ENCODE measurements around the gene NAALADL2.

Gene NAALADL2

DNA sequence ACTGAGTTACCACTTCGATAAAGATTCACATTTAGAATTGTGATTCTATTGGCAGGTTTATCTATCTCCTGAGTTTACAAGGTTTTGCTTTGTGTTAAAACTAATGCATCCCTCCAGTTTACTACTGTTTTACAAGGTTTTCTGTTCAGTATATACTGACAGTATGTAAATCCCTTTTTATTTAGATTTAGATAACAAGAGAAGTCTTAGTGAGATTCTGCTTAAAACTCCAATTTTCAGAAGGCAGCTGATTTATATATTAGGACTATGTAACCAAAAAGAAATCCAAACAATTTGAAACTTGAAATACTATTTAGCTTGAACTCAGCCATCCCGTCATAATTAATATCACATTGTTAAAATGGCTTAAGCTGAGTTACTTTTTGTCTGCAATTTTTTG is 619.2 kb downstream of the NAALADL2 start:
- TF ChIP-seq NFIC (IDR thresholded peaks at IDR 0.05) = no peak
- no peak for TF ChIP-seq EGR1 (IDR thresholded peaks at IDR 0.05)
- no peak for TF ChIP-seq RAD21 (IDR thresholded peaks at IDR 0.05; ENCODE audit: low read depth)
- TF ChIP-seq TEAD4 (IDR thresholded peaks at IDR 0.05) = no peak
- no peak for TF ChIP-seq ZBTB7A (IDR thresholded peaks at IDR 0.05; ENCODE audit: low read depth)
- TF ChIP-seq REST (IDR thresholded peaks at IDR 0.05; ENCODE audit: low read depth) = no peak
- no peak for TF ChIP-seq CREB1 (IDR thresholded peaks at IDR 0.05; ENCODE audit: low read depth)
- TF ChIP-seq MAX (IDR thresholded peaks at IDR 0.05) = no peak
- TF ChIP-seq CEBPB (IDR thresholded peaks at IDR 0.05) = no peak
- TF ChIP-seq YY1 (IDR thresholded peaks at IDR 0.05; ENCODE audit: low read depth) = no peak
- TF ChIP-seq, protein P1, sequence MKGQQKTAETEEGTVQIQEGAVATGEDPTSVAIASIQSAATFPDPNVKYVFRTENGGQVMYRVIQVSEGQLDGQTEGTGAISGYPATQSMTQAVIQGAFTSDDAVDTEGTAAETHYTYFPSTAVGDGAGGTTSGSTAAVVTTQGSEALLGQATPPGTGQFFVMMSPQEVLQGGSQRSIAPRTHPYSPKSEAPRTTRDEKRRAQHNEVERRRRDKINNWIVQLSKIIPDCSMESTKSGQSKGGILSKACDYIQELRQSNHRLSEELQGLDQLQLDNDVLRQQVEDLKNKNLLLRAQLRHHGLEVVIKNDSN (IDR thresholded peaks at IDR 0.05) = no peak
- TF ChIP-seq FOXM1 (IDR thresholded peaks at IDR 0.05; ENCODE audit: borderline replicate concordance, low read depth) = no peak
- TF ChIP-seq EP300 (IDR thresholded peaks at IDR 0.05; ENCODE audit: borderline replicate concordance) = no peak

- TF ChIP-seq RAD21 (IDR thresholded peaks at IDR 0.05; ENCODE audit: low read depth) = no peak
- no peak for TF ChIP-seq TEAD4 (IDR thresholded peaks at IDR 0.05)
- no peak for TF ChIP-seq ZBTB7A (IDR thresholded peaks at IDR 0.05; ENCODE audit: low read depth)
- TF ChIP-seq CEBPB (IDR thresholded peaks at IDR 0.05) = no peak
- TF ChIP-seq NFIC (IDR thresholded peaks at IDR 0.05) = no peak
Measured at GRCh38 chr3:175479175-175479574, 620.0 kb downstream of the NAALADL2 start.

DNA sequence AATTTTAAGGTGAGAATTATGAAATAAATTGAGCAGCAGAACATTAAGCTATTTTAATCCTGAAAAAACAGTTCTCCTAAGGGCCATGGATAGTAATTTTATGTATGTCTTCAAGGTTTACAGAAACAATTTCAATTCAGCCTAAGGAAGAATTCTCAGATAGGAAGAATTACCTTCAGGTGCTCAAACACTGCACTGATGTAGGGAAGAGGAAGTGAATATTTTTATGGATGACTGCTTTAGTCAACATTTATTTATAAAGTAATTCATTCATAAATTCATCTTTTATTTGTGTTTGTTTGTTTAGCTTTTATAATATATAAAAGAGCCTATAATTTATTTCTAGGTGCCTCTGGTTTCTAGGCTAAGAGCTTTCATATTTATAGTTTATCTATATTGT is 620.7 kb downstream of the NAALADL2 start:
- TF ChIP-seq TEAD4 (IDR thresholded peaks at IDR 0.05) (no peak), REST (IDR thresholded peaks at IDR 0.05; ENCODE audit: low read depth) (no peak), YY1 (IDR thresholded peaks at IDR 0.05; ENCODE audit: low read depth) (no peak), FOXM1 (IDR thresholded peaks at IDR 0.05; ENCODE audit: borderline replicate concordance, low read depth) (no peak), EP300 (IDR thresholded peaks at IDR 0.05; ENCODE audit: borderline replicate concordance) (no peak), TCF12 (IDR thresholded peaks at IDR 0.05; ENCODE audit: low read depth) (no peak), ZBTB7A (IDR thresholded peaks at IDR 0.05; ENCODE audit: low read depth) (no peak), EGR1 (IDR thresholded peaks at IDR 0.05) (no peak), RAD21 (IDR thresholded peaks at IDR 0.05; ENCODE audit: low read depth) (no peak), CREB1 (IDR thresholded peaks at IDR 0.05; ENCODE audit: low read depth) (no peak), NFIC (IDR thresholded peaks at IDR 0.05) (no peak)
- TF ChIP-seq, protein P1 (IDR thresholded peaks at IDR 0.05) = no peak

DNA sequence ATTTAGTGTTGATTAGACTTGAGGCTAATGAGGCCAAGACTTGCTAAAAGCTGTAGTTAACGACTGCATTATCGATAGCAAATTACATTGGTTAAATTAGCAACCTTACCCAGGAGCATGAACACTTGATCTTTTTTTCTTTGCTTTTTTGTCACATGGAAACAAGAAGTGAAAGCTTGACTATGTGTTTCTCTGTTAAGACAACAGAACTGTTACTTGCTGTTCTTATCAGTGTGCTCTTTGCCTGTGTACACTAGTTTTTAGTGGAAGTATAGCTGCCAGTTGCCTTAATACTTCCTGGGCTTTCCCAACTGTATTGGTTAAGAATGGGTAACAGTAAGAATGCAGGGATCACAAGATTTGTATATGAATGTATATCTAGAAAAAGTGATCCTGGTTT is 625.5 kb downstream of the NAALADL2 start:
- TF ChIP-seq FOXM1 (IDR thresholded peaks at IDR 0.05; ENCODE audit: borderline replicate concordance, low read depth) (no peak), TEAD4 (IDR thresholded peaks at IDR 0.05) (no peak), NFIC (IDR thresholded peaks at IDR 0.05) (no peak), TAF1 (IDR thresholded peaks at IDR 0.05; ENCODE audit: low read depth) (no peak), EP300 (IDR thresholded peaks at IDR 0.05; ENCODE audit: borderline replicate concordance) (no peak), EGR1 (IDR thresholded peaks at IDR 0.05) (no peak), REST (IDR thresholded peaks at IDR 0.05; ENCODE audit: low read depth) (no peak), CEBPB (IDR thresholded peaks at IDR 0.05) (no peak), RAD21 (IDR thresholded peaks at IDR 0.05; ENCODE audit: low read depth) (no peak), MAX (IDR thresholded peaks at IDR 0.05) (no peak), TCF12 (IDR thresholded peaks at IDR 0.05; ENCODE audit: low read depth) (no peak), CREB1 (IDR thresholded peaks at IDR 0.05; ENCODE audit: low read depth) (no peak), YY1 (IDR thresholded peaks at IDR 0.05; ENCODE audit: low read depth) (no peak), ZBTB7A (IDR thresholded peaks at IDR 0.05; ENCODE audit: low read depth) (no peak)
- TF ChIP-seq, protein P1 (IDR thresholded peaks at IDR 0.05) = no peak
